Neuron (in vitro differentiated cells): ENCODE results near the gene CREB3L2.
A peak's percentile ranks its signal among the peaks of the same experiment; 100 is the strongest.
"Not testable (repeated sequence)": the region's sequence is repeated elsewhere in the genome, so short reads cannot be mapped to it uniquely, and the experiment has no call there.

Source experiments
- H2AFZ ChIP-seq: one replicate; pipeline ENCODE4 v1.6.1; 2013; ENCODE audit warnings: low read depth, mild to moderate bottlenecking, inconsistent platforms, low read length, moderate library complexity
- H3K27me3 ChIP-seq: one replicate; pipeline ENCODE4 v1.6.1; 2013; ENCODE audit warnings: low read length; ENCODE audit not compliant: insufficient read depth
- H3K36me3 ChIP-seq: one replicate; pipeline ENCODE4 v1.6.1; 2013; ENCODE audit warnings: low read length; ENCODE audit not compliant: insufficient read depth
- H3K4me1 ChIP-seq: one replicate; pipeline ENCODE4 v1.6.1; 2013; ENCODE audit warnings: low read length; ENCODE audit not compliant: insufficient read depth
- H3K4me3 ChIP-seq: 2 replicates; pipeline ENCODE4 v1.5.1; 2013; ENCODE audit warnings: mild to moderate bottlenecking, low read length, moderate library complexity
- H3K9me3 ChIP-seq: one replicate; pipeline ENCODE4 v1.6.1; 2013; ENCODE audit warnings: low read length

The CREB3L2 gene

GRCh38 chr7:138001529-138002095, at the start of gene CREB3L2:
Gene CREB3L2 (minus strand): TSS chr7:138002086. CDS start chr7:138001705, 381 bp downstream.
- Histone ChIP-seq H3K4me3 (peak within 1 kb of the TSS; percentile 91), H2AFZ (peak within 1 kb of the TSS; percentile 66), H3K4me1 (peaks cover 26% of the 10 kb centered on the region), H3K36me3 (peaks cover 3% of the 10 kb centered on the region), H3K9me3 (no peaks in the 10 kb centered on the region), H3K27me3 (no peaks in the 10 kb centered on the region)

GRCh38 chr7:138049505-138050116, 47.7 kb upstream of the CREB3L2 start:
- Histone ChIP-seq H3K4me1 (peaks cover 3% of the 10 kb centered on the region), H3K27me3 (no peaks in the 10 kb centered on the region), H3K4me3 (no peak overlapping the region), H2AFZ (no peak overlapping the region), H3K36me3 (no peaks in the 10 kb centered on the region), H3K9me3 (no peaks in the 10 kb centered on the region)

GRCh38 chr7:138047907-138048306, 46.0 kb upstream of the CREB3L2 start:
- H3K4me1 ChIP-seq = peaks cover 3% of the 10 kb centered on the region
- H3K27me3 ChIP-seq = no peaks in the 10 kb centered on the region
- no peaks in the 10 kb centered on the region for H3K9me3 ChIP-seq
- no peak overlapping the region for H2AFZ ChIP-seq
- no peak overlapping the region for H3K4me3 ChIP-seq
- no peaks in the 10 kb centered on the region for H3K36me3 ChIP-seq

- H3K36me3 ChIP-seq = no peaks in the 10 kb centered on the region
- H3K4me3 ChIP-seq = no peak overlapping the region
- no peaks in the 10 kb centered on the region for H3K27me3 ChIP-seq
- H2AFZ ChIP-seq = no peak overlapping the region
- peaks cover 3% of the 10 kb centered on the region for H3K4me1 ChIP-seq
- no peaks in the 10 kb centered on the region for H3K9me3 ChIP-seq
Measured at GRCh38 chr7:138044897-138045296, 43.0 kb upstream of the CREB3L2 start.

- H3K4me3 ChIP-seq, H2AFZ ChIP-seq, H3K27me3 ChIP-seq, H3K36me3 ChIP-seq, H3K4me1 ChIP-seq, H3K9me3 ChIP-seq: not testable (repeated sequence)
Measured at GRCh38 chr7:138040063-138040462, 38.2 kb upstream of the CREB3L2 start.

- no peaks in the 10 kb centered on the region for H3K27me3 ChIP-seq
- no peaks in the 10 kb centered on the region for H3K9me3 ChIP-seq
- H3K4me3 ChIP-seq = no peak overlapping the region
- H3K4me1 ChIP-seq = no peaks in the 10 kb centered on the region
- no peak overlapping the region for H2AFZ ChIP-seq
- no peaks in the 10 kb centered on the region for H3K36me3 ChIP-seq
Measured at GRCh38 chr7:138036135-138036534, 34.2 kb upstream of the CREB3L2 start.

- H3K27me3 ChIP-seq = no peaks in the 10 kb centered on the region
- H3K4me1 ChIP-seq = no peaks in the 10 kb centered on the region
- H3K4me3 ChIP-seq = no peak overlapping the region
- no peaks in the 10 kb centered on the region for H3K36me3 ChIP-seq
- no peak overlapping the region for H2AFZ ChIP-seq
- no peaks in the 10 kb centered on the region for H3K9me3 ChIP-seq
Measured at GRCh38 chr7:138033241-138033640, 31.4 kb upstream of the CREB3L2 start.

GRCh38 chr7:138032770-138033169, 30.9 kb upstream of the CREB3L2 start:
- Histone ChIP-seq H3K36me3 (no peaks in the 10 kb centered on the region), H3K9me3 (no peaks in the 10 kb centered on the region), H2AFZ (no peak overlapping the region), H3K4me3 (no peak overlapping the region), H3K27me3 (no peaks in the 10 kb centered on the region), H3K4me1 (no peaks in the 10 kb centered on the region)

- H2AFZ ChIP-seq = no peak overlapping the region
Measured at GRCh38 chr7:138032186-138032585, 30.3 kb upstream of the CREB3L2 start.

GRCh38 chr7:138030679-138031351, 28.9 kb upstream of the CREB3L2 start:
- Histone ChIP-seq H3K36me3 (no peaks in the 10 kb centered on the region), H3K9me3 (no peaks in the 10 kb centered on the region), H3K27me3 (no peaks in the 10 kb centered on the region), H3K4me1 (no peaks in the 10 kb centered on the region), H3K4me3 (no peak overlapping the region), H2AFZ (no peak overlapping the region)

More at GRCh38 chr7:138032186-138032585, 30.3 kb upstream of the CREB3L2 start:
- Histone ChIP-seq H3K27me3 (no peaks in the 10 kb centered on the region), H3K4me3 (no peak overlapping the region), H3K9me3 (no peaks in the 10 kb centered on the region), H3K36me3 (no peaks in the 10 kb centered on the region), H3K4me1 (no peaks in the 10 kb centered on the region)

GRCh38 chr7:138029941-138030340, 28.1 kb upstream of the CREB3L2 start:
- Histone ChIP-seq H3K36me3 (no peaks in the 10 kb centered on the region), H3K4me3 (no peak overlapping the region), H2AFZ (no peak overlapping the region), H3K27me3 (no peaks in the 10 kb centered on the region), H3K9me3 (no peaks in the 10 kb centered on the region), H3K4me1 (no peaks in the 10 kb centered on the region)

GRCh38 chr7:138029126-138029525, 27.2 kb upstream of the CREB3L2 start:
- Histone ChIP-seq H3K4me1 (no peaks in the 10 kb centered on the region), H2AFZ (no peak overlapping the region), H3K27me3 (no peaks in the 10 kb centered on the region), H3K36me3 (no peaks in the 10 kb centered on the region), H3K4me3 (no peak overlapping the region), H3K9me3 (peaks cover 2% of the 10 kb centered on the region)

GRCh38 chr7:138027100-138027499, 25.2 kb upstream of the CREB3L2 start:
- Histone ChIP-seq H3K36me3 (no peaks in the 10 kb centered on the region), H3K4me3 (no peak overlapping the region), H2AFZ (no peak overlapping the region), H3K27me3 (no peaks in the 10 kb centered on the region), H3K9me3 (peaks cover 2% of the 10 kb centered on the region), H3K4me1 (no peaks in the 10 kb centered on the region)
